ENCODE data around the gene SNURF.

SNURF gene

GRCh38 chr15:24940236-24940635 lies 14.6 kb upstream of the SNURF start:
- FAIRE-seq (no peak), DNase-seq (ENCODE audit: insufficient read length, low spot score) (no peak)
- no peak for TF ChIP-seq SPI1 (IDR thresholded peaks at IDR 0.05; ENCODE audit: low read depth, low read length)
- no peak for TF ChIP-seq POU2F2 (IDR thresholded peaks at IDR 0.05; ENCODE audit: low read depth, low read length)
- TF ChIP-seq POLR2AphosphoS5 (IDR thresholded peaks at IDR 0.05; ENCODE audit: low read depth, low read length) = no peak

- DNase-seq (ENCODE audit: insufficient read length, low spot score) (no peak), FAIRE-seq (no peak)
- no peak for TF ChIP-seq POLR2AphosphoS5 (IDR thresholded peaks at IDR 0.05; ENCODE audit: low read depth, low read length)
- no peak for TF ChIP-seq SPI1 (IDR thresholded peaks at IDR 0.05; ENCODE audit: low read depth, low read length)
- no peak for TF ChIP-seq POLR2A (IDR thresholded peaks at IDR 0.05; ENCODE audit: low read depth, low read length)
- no peak for TF ChIP-seq TAF1 (IDR thresholded peaks at IDR 0.05; ENCODE audit: low read depth, low read length)
- no peak for TF ChIP-seq POU2F2 (IDR thresholded peaks at IDR 0.05; ENCODE audit: low read depth, low read length)
- no peak for TF ChIP-seq PAX5 (IDR thresholded peaks at IDR 0.05; ENCODE audit: insufficient read depth, low read length, severe bottlenecking)
These were observed 11.4 kb upstream of the SNURF start for GRCh38 chr15:24943361-24943760.

- TF ChIP-seq TAF1 (IDR thresholded peaks at IDR 0.05; ENCODE audit: low read depth, low read length) (no peak), POU2F2 (IDR thresholded peaks at IDR 0.05; ENCODE audit: low read depth, low read length) (no peak), POLR2AphosphoS5 (IDR thresholded peaks at IDR 0.05; ENCODE audit: low read depth, low read length) (no peak), POLR2A (IDR thresholded peaks at IDR 0.05; ENCODE audit: low read depth, low read length) (no peak), PAX5 (IDR thresholded peaks at IDR 0.05; ENCODE audit: insufficient read depth, low read length, severe bottlenecking) (no peak)
- FAIRE-seq (no peak), DNase-seq (ENCODE audit: insufficient read length, low spot score) (no peak)
These were observed 9.8 kb upstream of the SNURF start for GRCh38 chr15:24944954-24945353.

- FAIRE-seq (no peak), DNase-seq (ENCODE audit: insufficient read length, low spot score) (no peak)
- no peak for TF ChIP-seq TAF1 (IDR thresholded peaks at IDR 0.05; ENCODE audit: low read depth, low read length)
These were observed 9.1 kb upstream of the SNURF start for GRCh38 chr15:24945711-24946110.

GRCh38 chr15:24948495-24948894 lies 6.3 kb upstream of the SNURF start:
- DNase-seq (ENCODE audit: insufficient read length, low spot score) (no peak), FAIRE-seq (no peak)
- TF ChIP-seq PAX5 (IDR thresholded peaks at IDR 0.05; ENCODE audit: insufficient read depth, low read length, severe bottlenecking) = no peak

GRCh38 chr15:24955531-24955921 lies 739 bp downstream of the SNURF start:
- DNase-seq (ENCODE audit: insufficient read length, low spot score) (no peak), FAIRE-seq (no peak)
- TF ChIP-seq POLR2A (IDR thresholded peaks at IDR 0.05; ENCODE audit: low read depth, low read length) (no peak), TAF1 (IDR thresholded peaks at IDR 0.05; ENCODE audit: low read depth, low read length) (no peak), POLR2AphosphoS5 (IDR thresholded peaks at IDR 0.05; ENCODE audit: low read depth, low read length) (no peak), PAX5 (IDR thresholded peaks at IDR 0.05; ENCODE audit: insufficient read depth, low read length, severe bottlenecking) (no peak), SPI1 (IDR thresholded peaks at IDR 0.05; ENCODE audit: low read depth, low read length) (no peak), POU2F2 (IDR thresholded peaks at IDR 0.05; ENCODE audit: low read depth, low read length) (no peak)

- peak; percentile 82 for FAIRE-seq
- DNase-seq (ENCODE audit: insufficient read length, low spot score) = peak; percentile 30
- peak; percentile 35; the same call in 1 of the 2 replicates for TF ChIP-seq POLR2A (IDR thresholded peaks at IDR 0.05; ENCODE audit: low read depth, low read length)
- TF ChIP-seq POU2F2 (IDR thresholded peaks at IDR 0.05; ENCODE audit: low read depth, low read length) = no peak
- peak; percentile 33; the same call in 1 of the 2 replicates for TF ChIP-seq SPI1 (IDR thresholded peaks at IDR 0.05; ENCODE audit: low read depth, low read length)
- no peak for TF ChIP-seq PAX5 (IDR thresholded peaks at IDR 0.05; ENCODE audit: insufficient read depth, low read length, severe bottlenecking)
- TF ChIP-seq POLR2AphosphoS5 (IDR thresholded peaks at IDR 0.05; ENCODE audit: low read depth, low read length) = 0 out of 2 replicates have a peak, but pooled peaks have one; percentile 33
These were observed 1.5 kb downstream of the SNURF start for GRCh38 chr15:24956111-24956838.

- no peak for TF ChIP-seq POLR2A (IDR thresholded peaks at IDR 0.05; ENCODE audit: low read depth, low read length)
- TF ChIP-seq TAF1 (IDR thresholded peaks at IDR 0.05; ENCODE audit: low read depth, low read length) = no peak
- TF ChIP-seq SPI1 (IDR thresholded peaks at IDR 0.05; ENCODE audit: low read depth, low read length) = no peak
- no peak for TF ChIP-seq POU2F2 (IDR thresholded peaks at IDR 0.05; ENCODE audit: low read depth, low read length)
- TF ChIP-seq PAX5 (IDR thresholded peaks at IDR 0.05; ENCODE audit: insufficient read depth, low read length, severe bottlenecking) = no peak
- TF ChIP-seq POLR2AphosphoS5 (IDR thresholded peaks at IDR 0.05; ENCODE audit: low read depth, low read length) = no peak
- FAIRE-seq (no peak), DNase-seq (ENCODE audit: insufficient read length, low spot score) (no peak)
These were observed 2.9 kb downstream of the SNURF start for GRCh38 chr15:24957691-24958090.

- TF ChIP-seq PAX5 (IDR thresholded peaks at IDR 0.05; ENCODE audit: insufficient read depth, low read length, severe bottlenecking) (no peak), SPI1 (IDR thresholded peaks at IDR 0.05; ENCODE audit: low read depth, low read length) (no peak), POLR2A (IDR thresholded peaks at IDR 0.05; ENCODE audit: low read depth, low read length) (no peak), POU2F2 (IDR thresholded peaks at IDR 0.05; ENCODE audit: low read depth, low read length) (no peak), TAF1 (IDR thresholded peaks at IDR 0.05; ENCODE audit: low read depth, low read length) (no peak), POLR2AphosphoS5 (IDR thresholded peaks at IDR 0.05; ENCODE audit: low read depth, low read length) (no peak)
- no peak for DNase-seq (ENCODE audit: insufficient read length, low spot score)
- no peak for FAIRE-seq
These were observed 7.2 kb downstream of the SNURF start for GRCh38 chr15:24961967-24962366.

- no peak for TF ChIP-seq POLR2A (IDR thresholded peaks at IDR 0.05; ENCODE audit: low read depth, low read length)
- no peak for TF ChIP-seq POLR2AphosphoS5 (IDR thresholded peaks at IDR 0.05; ENCODE audit: low read depth, low read length)
- no peak for TF ChIP-seq TAF1 (IDR thresholded peaks at IDR 0.05; ENCODE audit: low read depth, low read length)
- TF ChIP-seq POU2F2 (IDR thresholded peaks at IDR 0.05; ENCODE audit: low read depth, low read length) = no peak
- no peak for TF ChIP-seq PAX5 (IDR thresholded peaks at IDR 0.05; ENCODE audit: insufficient read depth, low read length, severe bottlenecking)
- TF ChIP-seq SPI1 (IDR thresholded peaks at IDR 0.05; ENCODE audit: low read depth, low read length) = no peak
- DNase-seq (ENCODE audit: insufficient read length, low spot score) (no peak), FAIRE-seq (peak; percentile 5)
These were observed 8.1 kb downstream of the SNURF start for GRCh38 chr15:24962880-24963279.
